ENCODE measurements around the gene ZGLP1. TPM values are rescaled to one million over a fixed set of nuclear protein-coding genes. Genes with fewer than 3 reads are reported as not detected.

ZGLP1 gene
- polyA plus RNA-seq, 1 experiment: 0.62 TPM

- peaks cover 8% of the 10 kb centered on the region for H3K27me3 ChIP-seq (ENCODE audit: control insufficient read depth, insufficient read depth, low read length)
- ChIA-PET POLR2A (interaction anchor here (1.0 to 4.1 kb wide), 4 partner anchors 10 to 43 kb away, joined by 3 to 25 read pairs (median 11); partner anchors contain the start of genes ICAM1 and RAVER1), CTCF (interaction anchor here (1.5 kb wide), 1 partner anchor 100 kb away, joined by 3 read pairs; no protein-coding TSS in a partner anchor)
- no peak for DNase-seq (ENCODE audit: low read depth, low spot score)
- peaks cover 23% of the 10 kb centered on the region for H3K9me3 ChIP-seq (ENCODE audit: control insufficient read depth, insufficient read depth, low read length)
- no peak for TF ChIP-seq CTCF (IDR thresholded peaks at IDR 0.05; ENCODE audit: low read depth, low read length)
- H3K27ac ChIP-seq (ENCODE audit: low read depth, low read length): no peak overlapping the region
- peak overlapping the region; percentile 63 for H3K4me3 ChIP-seq (ENCODE audit: low read depth, low read length)
Observed at GRCh38 chr19:10290357-10290875, 19.2 kb downstream of the ZGLP1 start.

- DNase-seq (ENCODE audit: low read depth, low spot score): no peak
Observed at GRCh38 chr19:10289836-10290356, 19.7 kb downstream of the ZGLP1 start, which contains the start of gene ICAM5. Gene ICAM5 (plus strand): TSS chr19:10289952. CDS start chr19:10290044, 92 bp downstream.

GRCh38 chr19:10289167-10289835 lies 20.3 kb downstream of the ZGLP1 start:
- Histone ChIP-seq H3K27me3 (ENCODE audit: control insufficient read depth, insufficient read depth, low read length) (no peaks in the 10 kb centered on the region), H3K4me3 (ENCODE audit: low read depth, low read length) (peak overlapping the region; percentile 63), H3K9me3 (ENCODE audit: control insufficient read depth, insufficient read depth, low read length) (peaks cover 21% of the 10 kb centered on the region), H3K27ac (ENCODE audit: low read depth, low read length) (peak overlapping the region; percentile 31)
- CTCF ChIA-PET: interaction anchor here (0.6 to 1.8 kb wide), 5 partner anchors 12 to 665 kb away, joined by 3 to 4 read pairs (median 3); no protein-coding TSS in a partner anchor
- no peak for DNase-seq (ENCODE audit: low read depth, low spot score)
- no peak for TF ChIP-seq CTCF (IDR thresholded peaks at IDR 0.05; ENCODE audit: low read depth, low read length)
- POLR2A ChIA-PET: interaction anchor here (0.5 to 4.1 kb wide), 9 partner anchors 9 to 863 kb away, joined by 3 to 25 read pairs (median 5); partner anchors contain the start of genes ICAM1 and RAVER1

More at GRCh38 chr19:10289836-10290356, 19.7 kb downstream of the ZGLP1 start, which contains the start of gene ICAM5:
- Histone ChIP-seq H3K27me3 (ENCODE audit: control insufficient read depth, insufficient read depth, low read length) (peaks cover 3% of the 10 kb centered on the region), H3K27ac (ENCODE audit: low read depth, low read length) (peak within 1 kb of the TSS; percentile 31), H3K4me3 (ENCODE audit: low read depth, low read length) (peak within 1 kb of the TSS; percentile 63), H3K9me3 (ENCODE audit: control insufficient read depth, insufficient read depth, low read length) (peaks cover 23% of the 10 kb centered on the region)
- ChIA-PET CTCF (interaction anchor here (0.7 to 1.8 kb wide), 3 partner anchors 12 to 101 kb away, joined by 3 to 4 read pairs (median 3); no protein-coding TSS in a partner anchor), POLR2A (interaction anchor here (0.5 to 4.1 kb wide), 9 partner anchors 9 to 862 kb away, joined by 3 to 25 read pairs (median 5); partner anchors contain the start of genes ICAM1 and RAVER1)
- TF ChIP-seq CTCF (IDR thresholded peaks at IDR 0.05; ENCODE audit: low read depth, low read length): no peak

- Histone ChIP-seq H3K27me3 (ENCODE audit: control insufficient read depth, insufficient read depth, low read length) (no peaks in the 10 kb centered on the region), H3K9me3 (ENCODE audit: control insufficient read depth, insufficient read depth, low read length) (peaks cover 16% of the 10 kb centered on the region), H3K4me3 (ENCODE audit: low read depth, low read length) (peak overlapping the region; percentile 63), H3K27ac (ENCODE audit: low read depth, low read length) (peak overlapping the region; percentile 31)
- CTCF ChIA-PET: interaction anchor here (0.6 to 1.8 kb wide), 4 partner anchors 17 to 666 kb away, joined by 3 to 4 read pairs (median 3); no protein-coding TSS in a partner anchor
- no peak for TF ChIP-seq CTCF (IDR thresholded peaks at IDR 0.05; ENCODE audit: low read depth, low read length)
- no peak for DNase-seq (ENCODE audit: low read depth, low spot score)
- POLR2A ChIA-PET: interaction anchor here (0.5 to 4.1 kb wide), 6 partner anchors 8 to 45 kb away, joined by 3 to 25 read pairs (median 5); partner anchors contain the start of genes ICAM1 and RAVER1
Observed at GRCh38 chr19:10288662-10289166, 20.9 kb downstream of the ZGLP1 start.

Data from AG04450 (cell line).